ENCODE data around the gene RBM8A. TPM values are rescaled to one million over a fixed set of nuclear protein-coding genes. Genes with fewer than 3 reads are reported as not detected.
A peak's percentile ranks its signal among the peaks of the same experiment; 100 is the strongest.

RBM8A gene
- total RNA-seq, 1 experiment from 2014 or later = 370 TPM

DNA sequence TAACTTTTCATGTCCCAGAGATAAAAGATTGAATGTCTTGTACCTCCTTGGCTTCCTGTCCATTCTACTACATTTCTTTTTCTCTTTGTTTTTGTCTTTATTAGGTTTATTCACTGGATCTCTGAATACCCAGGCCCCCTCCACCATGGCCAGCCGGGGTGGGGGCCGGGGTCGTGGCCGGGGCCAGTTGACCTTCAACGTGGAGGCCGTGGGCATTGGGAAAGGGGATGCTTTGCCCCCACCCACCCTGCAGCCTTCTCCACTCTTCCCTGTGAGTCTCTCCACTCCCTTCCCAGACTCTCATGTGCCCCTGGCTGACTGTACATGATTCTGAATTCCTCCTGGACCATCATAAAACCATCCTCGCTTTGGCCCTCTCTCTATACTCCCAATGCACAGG lies 47.4 kb upstream of the RBM8A start:
- H3K27me3 Mint-ChIP-seq (ENCODE audit: insufficient read depth, unreplicated experiment) = no peaks in the 10 kb centered on the region
- POLR2A ChIA-PET = interaction anchor here (0.7 to 24.2 kb wide), 2 partner anchors 26 to 83 kb away, joined by 3 to 1309 read pairs; partner anchors contain the start of gene TXNIP
- DNase-seq (ENCODE audit: unreplicated experiment) = no peak
- H3K27ac Mint-ChIP-seq (ENCODE audit: low read depth, unreplicated experiment) = no peak overlapping the region
- no peaks in the 10 kb centered on the region for H3K4me1 Mint-ChIP-seq (ENCODE audit: insufficient read depth, unreplicated experiment)
- CTCF ChIA-PET = interaction anchor here (24.2 kb wide), 1 partner anchor 37 kb away, joined by 773 read pairs; the partner anchor contains the start of gene HJV
- intact Hi-C loops (cut with micrococcal nuclease) = loop anchor here (10.0 kb wide), 1 partner anchor 120 kb away; the partner anchor contains the start of gene PIAS3
- no peak overlapping the region for H3K4me3 Mint-ChIP-seq (ENCODE audit: unreplicated experiment)
- no peaks in the 10 kb centered on the region for H3K9me3 Mint-ChIP-seq (ENCODE audit: unreplicated experiment)
- no TSS peak for BruUV-seq (replicated peaks)
- TF ChIP-seq, protein P1, sequence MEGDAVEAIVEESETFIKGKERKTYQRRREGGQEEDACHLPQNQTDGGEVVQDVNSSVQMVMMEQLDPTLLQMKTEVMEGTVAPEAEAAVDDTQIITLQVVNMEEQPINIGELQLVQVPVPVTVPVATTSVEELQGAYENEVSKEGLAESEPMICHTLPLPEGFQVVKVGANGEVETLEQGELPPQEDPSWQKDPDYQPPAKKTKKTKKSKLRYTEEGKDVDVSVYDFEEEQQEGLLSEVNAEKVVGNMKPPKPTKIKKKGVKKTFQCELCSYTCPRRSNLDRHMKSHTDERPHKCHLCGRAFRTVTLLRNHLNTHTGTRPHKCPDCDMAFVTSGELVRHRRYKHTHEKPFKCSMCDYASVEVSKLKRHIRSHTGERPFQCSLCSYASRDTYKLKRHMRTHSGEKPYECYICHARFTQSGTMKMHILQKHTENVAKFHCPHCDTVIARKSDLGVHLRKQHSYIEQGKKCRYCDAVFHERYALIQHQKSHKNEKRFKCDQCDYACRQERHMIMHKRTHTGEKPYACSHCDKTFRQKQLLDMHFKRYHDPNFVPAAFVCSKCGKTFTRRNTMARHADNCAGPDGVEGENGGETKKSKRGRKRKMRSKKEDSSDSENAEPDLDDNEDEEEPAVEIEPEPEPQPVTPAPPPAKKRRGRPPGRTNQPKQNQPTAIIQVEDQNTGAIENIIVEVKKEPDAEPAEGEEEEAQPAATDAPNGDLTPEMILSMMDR (IDR thresholded peaks at IDR 0.05; ENCODE audit: unreplicated experiment) = no peak
- peaks cover 6% of the 10 kb centered on the region for H3K36me3 Mint-ChIP-seq (ENCODE audit: insufficient read depth, unreplicated experiment)

DNA sequence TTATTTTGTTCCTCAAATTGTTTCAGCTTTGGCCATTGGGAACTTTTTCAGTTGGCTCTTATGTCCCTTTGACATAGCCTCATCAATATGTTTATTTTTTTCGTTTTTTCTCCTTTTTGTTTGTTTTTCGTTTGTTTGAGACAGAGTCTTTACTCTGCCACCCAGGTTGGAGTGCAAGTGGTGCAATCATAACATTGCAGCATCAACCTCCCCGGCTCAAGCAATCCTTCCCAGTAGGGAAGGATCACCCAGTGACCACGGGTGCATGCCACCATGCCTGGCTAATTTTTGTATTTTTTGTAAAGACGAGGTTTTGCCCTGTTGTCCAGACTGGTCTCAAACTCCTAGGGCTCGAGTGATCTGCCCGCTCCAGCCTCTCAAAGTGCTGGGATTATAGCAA lies 45.3 kb upstream of the RBM8A start:
- Mint-ChIP-seq H3K4me3 (ENCODE audit: unreplicated experiment) (no peak overlapping the region), H3K36me3 (ENCODE audit: insufficient read depth, unreplicated experiment) (peaks cover under 1% of the 10 kb centered on the region), H3K27ac (ENCODE audit: low read depth, unreplicated experiment) (no peak overlapping the region), H3K9me3 (ENCODE audit: unreplicated experiment) (no peaks in the 10 kb centered on the region), H3K4me1 (ENCODE audit: insufficient read depth, unreplicated experiment) (no peaks in the 10 kb centered on the region), H3K27me3 (ENCODE audit: insufficient read depth, unreplicated experiment) (no peaks in the 10 kb centered on the region)
- no TSS peak for BruUV-seq (replicated peaks)
- DNase-seq (ENCODE audit: unreplicated experiment) = no peak
- intact Hi-C loops (cut with micrococcal nuclease) = loop anchor here (10.0 kb wide), 1 partner anchor 118 kb away; the partner anchor contains the start of gene PIAS3
- POLR2A ChIA-PET = interaction anchor here (0.6 to 2.1 kb wide), 8 partner anchors 9 to 81 kb away, joined by 3 to 15 read pairs (median 4); partner anchors contain the start of genes ANKRD34A, POLR3GL and RBM8A
- CTCF ChIA-PET = interaction anchor here (0.5 to 2.4 kb wide), 5 partner anchors 8 to 81 kb away, joined by 3 to 10 read pairs (median 4); partner anchors contain the start of genes ANKRD34A and POLR3GL
- TF ChIP-seq, protein P1 (IDR thresholded peaks at IDR 0.05; ENCODE audit: unreplicated experiment) = no peak

DNA sequence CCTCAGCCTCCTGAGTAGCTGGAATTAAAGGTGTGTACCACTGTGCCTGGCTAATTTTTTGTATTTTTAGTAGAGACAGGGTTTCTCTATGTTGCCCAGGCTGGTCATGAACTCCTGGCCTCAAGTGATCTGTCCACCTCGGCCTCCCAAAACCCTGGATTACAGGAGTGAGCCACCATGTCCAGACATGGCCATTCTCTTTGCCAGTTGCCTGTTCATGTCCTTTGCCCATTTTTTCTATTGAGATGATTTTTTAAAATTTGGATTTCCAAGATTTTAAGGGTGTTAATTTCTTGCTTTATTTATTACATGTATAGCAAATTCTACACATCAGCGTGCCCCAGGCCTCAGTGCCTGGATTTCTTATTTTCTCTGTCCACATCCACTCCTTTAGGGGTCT lies 40.0 kb upstream of the RBM8A start:
- ChIA-PET POLR2A (interaction anchor here (0.7 to 7.9 kb wide), 9 partner anchors 11 to 109 kb away, joined by 3 to 226 read pairs (median 57); partner anchors contain the start of genes LIX1L, PEX11B, RBM8A and TXNIP), CTCF (interaction anchor here (0.7 to 9.1 kb wide), 4 partner anchors 10 to 122 kb away, joined by 3 to 145 read pairs (median 4); partner anchors contain the start of genes LIX1L and NUDT17)
- intact Hi-C loops (cut with micrococcal nuclease) = no loop called here
- no peak for DNase-seq (ENCODE audit: unreplicated experiment)
- no TSS peak for BruUV-seq (replicated peaks)
- TF ChIP-seq, protein P1 (IDR thresholded peaks at IDR 0.05; ENCODE audit: unreplicated experiment) = no peak
- Mint-ChIP-seq H3K4me1 (ENCODE audit: insufficient read depth, unreplicated experiment) (peaks cover 27% of the 10 kb centered on the region), H3K27ac (ENCODE audit: low read depth, unreplicated experiment) (no peak overlapping the region), H3K4me3 (ENCODE audit: unreplicated experiment) (no peak overlapping the region), H3K36me3 (ENCODE audit: insufficient read depth, unreplicated experiment) (no peaks in the 10 kb centered on the region), H3K27me3 (ENCODE audit: insufficient read depth, unreplicated experiment) (no peaks in the 10 kb centered on the region), H3K9me3 (ENCODE audit: unreplicated experiment) (no peaks in the 10 kb centered on the region)

DNA sequence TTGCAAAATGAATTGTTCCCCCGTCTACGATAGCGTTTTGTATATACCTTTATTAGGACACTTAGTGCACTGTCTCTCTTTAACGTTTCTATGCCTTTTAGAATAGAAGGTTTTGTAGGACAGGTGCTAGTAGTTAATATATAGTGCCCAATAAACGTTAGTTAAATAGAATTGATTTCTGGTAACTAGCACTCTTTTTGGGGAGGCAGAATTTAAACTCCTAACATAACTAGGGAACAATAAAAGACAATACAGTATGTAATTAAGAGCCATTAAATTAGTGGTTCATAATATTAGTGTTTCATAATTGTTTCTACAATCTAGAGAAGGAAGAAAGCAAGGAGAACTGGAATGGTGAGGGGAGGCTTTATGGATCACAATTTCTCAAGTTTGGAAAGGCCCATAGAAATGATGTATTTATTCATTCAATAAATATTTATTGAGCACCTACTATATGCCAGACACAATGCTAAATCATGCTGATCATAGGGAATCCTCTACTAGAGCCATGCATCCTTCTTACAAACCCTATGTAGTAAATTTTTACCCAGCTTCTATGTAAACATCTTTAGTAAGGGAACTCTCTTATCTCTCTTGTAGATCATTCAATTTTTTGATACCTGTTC lies 37.9 kb upstream of the RBM8A start:
- no TSS peak for BruUV-seq (replicated peaks)
- TF ChIP-seq, protein P1 (IDR thresholded peaks at IDR 0.05; ENCODE audit: unreplicated experiment) = no peak
- Mint-ChIP-seq H3K27me3 (ENCODE audit: insufficient read depth, unreplicated experiment) (no peaks in the 10 kb centered on the region), H3K27ac (ENCODE audit: low read depth, unreplicated experiment) (peak overlapping the region; percentile 96), H3K9me3 (ENCODE audit: unreplicated experiment) (no peaks in the 10 kb centered on the region), H3K36me3 (ENCODE audit: insufficient read depth, unreplicated experiment) (peaks cover 5% of the 10 kb centered on the region), H3K4me1 (ENCODE audit: insufficient read depth, unreplicated experiment) (peaks cover 37% of the 10 kb centered on the region), H3K4me3 (ENCODE audit: unreplicated experiment) (peak overlapping the region; percentile 92)
- no peak for DNase-seq (ENCODE audit: unreplicated experiment)
- CTCF ChIA-PET = interaction anchor here (1.0 to 9.1 kb wide), 12 partner anchors 8 to 106 kb away, joined by 3 to 145 read pairs (median 4); partner anchors contain the start of genes HJV, ITGA10 and PIAS3
- intact Hi-C loops (cut with micrococcal nuclease) = loop anchor here (1.0 kb wide), 1 partner anchor 14 kb away; no protein-coding TSS in a partner anchor
- POLR2A ChIA-PET = interaction anchor here (0.8 to 7.9 kb wide), 32 partner anchors 8 to 1414 kb away, joined by 3 to 226 read pairs (median 10); partner anchors contain the start of genes ANKRD35, HJV, ITGA10 and LIX1L

Data from MCF 10A (cell line).